GM23248 (cell line): ENCODE measurements around the gene EDIL3.
A peak's percentile ranks its signal among the peaks of the same experiment; 100 is the strongest.

Experiments used
- EZH2 ChIP-seq: fragments of 200-600 bp; sonication (generic); IDR thresholded peaks from 2 replicates; pipeline ENCODE4 v1.6.1; 2018; ENCODE audit warnings: antibody characterized with exemption, mild to moderate bottlenecking; ENCODE audit not compliant: insufficient read depth, poor library complexity, severe bottlenecking
- EZH2phosphoT487 ChIP-seq: fragments of 200-600 bp; sonication (generic); IDR thresholded peaks from 2 replicates; pipeline ENCODE4 v1.6.1; 2018; ENCODE audit warnings: antibody characterized with exemption, moderate library complexity, mild to moderate bottlenecking, low read depth; ENCODE audit not compliant: insufficient read depth

DNA sequence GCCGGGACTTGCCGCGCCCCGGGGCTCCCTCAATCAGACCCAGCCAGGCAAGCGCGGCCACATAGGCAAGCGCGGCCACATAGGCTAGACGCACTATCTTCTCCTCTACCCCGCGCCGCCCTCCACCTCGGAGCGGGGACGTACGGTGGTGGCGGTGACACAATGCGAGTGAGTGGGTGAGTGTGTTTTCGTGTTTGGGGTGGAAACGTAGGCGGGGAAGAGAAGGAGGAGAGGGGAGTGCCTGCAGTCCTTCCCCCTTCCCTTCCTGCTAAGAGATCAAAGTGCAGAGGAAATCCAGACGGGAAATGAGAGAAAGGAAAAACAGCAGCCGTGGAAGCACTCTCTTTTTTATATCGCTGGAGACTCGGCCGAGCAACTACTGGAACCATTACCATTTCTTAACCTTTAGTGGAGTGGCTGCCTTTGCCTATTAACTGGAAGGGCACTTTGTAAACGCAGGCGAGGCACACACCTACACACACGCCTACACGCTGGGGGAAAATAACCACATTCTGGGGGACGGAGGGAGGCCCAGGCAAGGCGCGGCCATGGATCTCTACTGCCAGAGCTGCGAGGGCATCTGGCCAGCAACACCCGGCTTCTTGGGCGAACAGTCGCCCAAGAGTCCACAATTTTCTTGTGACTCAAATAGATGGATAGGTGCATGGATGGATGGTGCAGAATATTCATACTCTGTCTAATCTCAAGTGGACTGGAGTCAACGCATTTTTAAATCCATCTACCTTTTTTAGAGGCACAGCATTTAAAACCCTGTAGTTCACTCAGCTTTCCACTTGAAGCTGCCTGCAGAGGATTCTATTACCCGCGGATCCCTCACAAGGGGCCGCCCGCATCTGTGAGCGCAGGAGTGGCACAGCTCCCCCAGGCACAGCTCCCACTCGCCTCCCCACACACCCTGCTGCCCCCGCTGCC, 2.1 kb downstream of the EDIL3 start:
- TF ChIP-seq EZH2 (peak; percentile 73), EZH2phosphoT487 (0 out of 2 replicates have a peak, but pooled peaks have one; percentile 18)
